OCI-LY1 (cell line): ENCODE data around the gene CAVIN1.

Experiments
- CTCF ChIP-seq: fragments of 200-600 bp; sonication (generic), shearing (Covaris generic); IDR thresholded peaks from 2 replicates; pipeline ENCODE4 v1.5.1; 2017; ENCODE audit warnings: mild to moderate bottlenecking, antibody characterized with exemption, low read length, moderate library complexity, mixed read lengths
- EZH2 ChIP-seq: fragments of 200-600 bp; sonication (generic), shearing (Covaris generic); IDR thresholded peaks from 2 replicates; pipeline ENCODE4 v1.8.0; 2017; ENCODE audit warnings: borderline replicate concordance, mixed run types, mild to moderate bottlenecking, antibody characterized with exemption, low read length, moderate library complexity, mixed read lengths

GRCh38 chr17:42458497-42459255 lies 35.6 kb upstream of the CAVIN1 start, which contains the start of gene ATP6V0A1:
- no peak for TF ChIP-seq CTCF
- no peak for TF ChIP-seq EZH2
